Measurements from ENCODE around the gene DYNLT4.
"Not testable (repeated sequence)": the region's sequence is repeated elsewhere in the genome, so short reads cannot be mapped to it uniquely, and the experiment has no call there.

Gene DYNLT4

GRCh38 chr1:44826375-44827196 is 19.4 kb upstream of the DYNLT4 start:
- Histone ChIP-seq H3K36me3 (ENCODE audit: low read length) (no peaks in the 10 kb centered on the region), H3K9ac (ENCODE audit: low read length) (no peak overlapping the region), H3K4me3 (ENCODE audit: insufficient read depth, low read length, poor library complexity, severe bottlenecking) (no peak overlapping the region), H3K27ac (ENCODE audit: low read depth, low read length) (no peak overlapping the region), H3K9me3 (ENCODE audit: insufficient read depth, low read length) (no peaks in the 10 kb centered on the region), H2AFZ (ENCODE audit: low read depth, low read length, severe bottlenecking) (no peak overlapping the region), H3K4me2 (ENCODE audit: low read depth, low read length, poor library complexity, severe bottlenecking) (no peak overlapping the region), H3K79me2 (ENCODE audit: insufficient read depth, low read length) (no peaks in the 10 kb centered on the region), H3F3A (ENCODE audit: insufficient read depth) (no peaks in the 10 kb centered on the region), H3K9me2 (replicated peaks; ENCODE audit: insufficient read depth, low read length) (no peaks in the 10 kb centered on the region), H3K27me3 (ENCODE audit: low read length) (no peaks in the 10 kb centered on the region), H4K20me1 (ENCODE audit: low read depth, low read length) (no peaks in the 10 kb centered on the region)
- TF ChIP-seq EZH2phosphoT487 (conservative IDR thresholded peaks at IDR 0.05; ENCODE audit: low read length): no peak
- TF ChIP-seq CTCF (IDR thresholded peaks at IDR 0.05; ENCODE audit: insufficient read depth, low read length, poor library complexity, severe bottlenecking): no peak

GRCh38 chr1:44824392-44824791 is 17.2 kb upstream of the DYNLT4 start:
- not testable (repeated sequence) for H3K79me2 ChIP-seq (ENCODE audit: insufficient read depth, low read length); H3K4me2 ChIP-seq (ENCODE audit: low read depth, low read length, poor library complexity, severe bottlenecking); H3K9me3 ChIP-seq (ENCODE audit: insufficient read depth, low read length); H3K9me2 ChIP-seq (replicated peaks; ENCODE audit: insufficient read depth, low read length); H3K27ac ChIP-seq (ENCODE audit: low read depth, low read length); H3K4me3 ChIP-seq (ENCODE audit: insufficient read depth, low read length, poor library complexity, severe bottlenecking); H4K20me1 ChIP-seq (ENCODE audit: low read depth, low read length); H3K9ac ChIP-seq (ENCODE audit: low read length); H3K27me3 ChIP-seq (ENCODE audit: low read length); H3K36me3 ChIP-seq (ENCODE audit: low read length); H2AFZ ChIP-seq (ENCODE audit: low read depth, low read length, severe bottlenecking)
- peaks cover 17% of the 10 kb centered on the region for H3F3A ChIP-seq (ENCODE audit: insufficient read depth)

GRCh38 chr1:44822981-44823451 is 15.9 kb upstream of the DYNLT4 start:
- no peaks in the 10 kb centered on the region for H3K79me2 ChIP-seq (ENCODE audit: insufficient read depth, low read length)
- H3K4me3 ChIP-seq (ENCODE audit: insufficient read depth, low read length, poor library complexity, severe bottlenecking): no peak overlapping the region
- H2AFZ ChIP-seq (ENCODE audit: low read depth, low read length, severe bottlenecking): no peak overlapping the region
- no peak overlapping the region for H3K27ac ChIP-seq (ENCODE audit: low read depth, low read length)
- no peak overlapping the region for H3K9ac ChIP-seq (ENCODE audit: low read length)
- H3K9me3 ChIP-seq (ENCODE audit: insufficient read depth, low read length): no peaks in the 10 kb centered on the region
- H3F3A ChIP-seq (ENCODE audit: insufficient read depth): peaks cover 22% of the 10 kb centered on the region
- no peaks in the 10 kb centered on the region for H3K27me3 ChIP-seq (ENCODE audit: low read length)
- H3K36me3 ChIP-seq (ENCODE audit: low read length): no peaks in the 10 kb centered on the region
- no peaks in the 10 kb centered on the region for H4K20me1 ChIP-seq (ENCODE audit: low read depth, low read length)
- H3K4me2 ChIP-seq (ENCODE audit: low read depth, low read length, poor library complexity, severe bottlenecking): no peak overlapping the region
- TF ChIP-seq CTCF (IDR thresholded peaks at IDR 0.05; ENCODE audit: insufficient read depth, low read length, poor library complexity, severe bottlenecking): no peak
- no peak for TF ChIP-seq EZH2phosphoT487 (conservative IDR thresholded peaks at IDR 0.05; ENCODE audit: low read length)
- no peaks in the 10 kb centered on the region for H3K9me2 ChIP-seq (replicated peaks; ENCODE audit: insufficient read depth, low read length)

- no peak overlapping the region for H3K9ac ChIP-seq (ENCODE audit: low read length)
- H3K36me3 ChIP-seq (ENCODE audit: low read length): no peaks in the 10 kb centered on the region
- no peak overlapping the region for H2AFZ ChIP-seq (ENCODE audit: low read depth, low read length, severe bottlenecking)
- H3K9me2 ChIP-seq (replicated peaks; ENCODE audit: insufficient read depth, low read length): no peaks in the 10 kb centered on the region
- H3K27ac ChIP-seq (ENCODE audit: low read depth, low read length): no peak overlapping the region
- no peaks in the 10 kb centered on the region for H3K27me3 ChIP-seq (ENCODE audit: low read length)
- no peak for TF ChIP-seq CTCF (IDR thresholded peaks at IDR 0.05; ENCODE audit: insufficient read depth, low read length, poor library complexity, severe bottlenecking)
- no peak for TF ChIP-seq EZH2phosphoT487 (conservative IDR thresholded peaks at IDR 0.05; ENCODE audit: low read length)
- no peaks in the 10 kb centered on the region for H4K20me1 ChIP-seq (ENCODE audit: low read depth, low read length)
- peaks cover 25% of the 10 kb centered on the region for H3F3A ChIP-seq (ENCODE audit: insufficient read depth)
- H3K4me3 ChIP-seq (ENCODE audit: insufficient read depth, low read length, poor library complexity, severe bottlenecking): no peak overlapping the region
- H3K4me2 ChIP-seq (ENCODE audit: low read depth, low read length, poor library complexity, severe bottlenecking): no peak overlapping the region
- no peaks in the 10 kb centered on the region for H3K9me3 ChIP-seq (ENCODE audit: insufficient read depth, low read length)
- H3K79me2 ChIP-seq (ENCODE audit: insufficient read depth, low read length): no peaks in the 10 kb centered on the region
These were observed 15.1 kb upstream of the DYNLT4 start for GRCh38 chr1:44822131-44822701.
